HepG2 (cell line): ENCODE measurements around the gene ZNF184. TPM values are rescaled to one million over a fixed set of nuclear protein-coding genes. Genes with fewer than 3 reads are reported as not detected.

ENCODE experiments used
- HMG20B ChIP-seq: conservative IDR thresholded peaks from 2 replicates; pipeline ENCODE4 v1.6.1; 2016; ENCODE audit warnings: missing genetic modification reagents, missing compliant biosample characterization
- JUN ChIP-seq: sonication (generic); formaldehyde crosslinking; IDR thresholded peaks from 2 replicates; pipeline ENCODE4 v1.4.0; 2020; ENCODE audit warnings: mild to moderate bottlenecking, missing genetic modification reagents
- KAT7 ChIP-seq: IDR thresholded peaks from 2 replicates; pipeline ENCODE4 v1.6.1; 2018; ENCODE audit warnings: borderline replicate concordance, missing compliant biosample characterization
- MIER2 ChIP-seq: IDR thresholded peaks from 2 replicates; pipeline ENCODE4 v1.6.1; 2016; ENCODE audit warnings: missing biosample characterization, missing genetic modification reagents
- PCBP1 ChIP-seq: fragments of 200-400 bp; formaldehyde crosslinking; IDR thresholded peaks from 2 replicates; pipeline ENCODE4 v1.6.1; 2017; ENCODE audit warnings: mild to moderate bottlenecking, low read depth, low read length, borderline replicate concordance
- POLR2AphosphoS2 ChIP-seq: IDR thresholded peaks from 2 replicates; pipeline ENCODE4 v1.6.1; 2011; ENCODE audit warnings: low read depth, low read length, improper control_type of control experiment
- RORA ChIP-seq: sonication (generic); formaldehyde crosslinking; IDR thresholded peaks from 2 replicates; pipeline ENCODE4 v1.5.0; 2020; ENCODE audit warnings: mild to moderate bottlenecking, missing genetic modification reagents, moderate library complexity
- TBL1XR1 ChIP-seq: fragments of 150-350 bp; IDR thresholded peaks from 2 replicates; pipeline ENCODE4 v1.6.1; 2014; ENCODE audit warnings: borderline replicate concordance, low read length; ENCODE audit not compliant: partially characterized antibody
- ZBTB46 ChIP-seq: sonication (generic); formaldehyde crosslinking; IDR thresholded peaks from 2 replicates; pipeline ENCODE4 v1.4.0; 2020; ENCODE audit warnings: mild to moderate bottlenecking, missing genetic modification reagents, borderline replicate concordance
- ZBTB49 ChIP-seq: sonication (generic); formaldehyde crosslinking; IDR thresholded peaks from 2 replicates; pipeline ENCODE4 v1.4.0; 2020; ENCODE audit warnings: missing genetic modification reagents, borderline replicate concordance
- ZNF10 ChIP-seq: sonication (generic); formaldehyde crosslinking; IDR thresholded peaks from 2 replicates; pipeline ENCODE4 v1.4.0; 2020; ENCODE audit warnings: mild to moderate bottlenecking, low read depth, missing genetic modification reagents, borderline replicate concordance
- ZNF230 ChIP-seq: sonication (generic); formaldehyde crosslinking; IDR thresholded peaks from 2 replicates; pipeline ENCODE4 v1.4.0; 2020; ENCODE audit warnings: mild to moderate bottlenecking, missing genetic modification reagents
- ZNF296 ChIP-seq: sonication (generic); formaldehyde crosslinking; conservative IDR thresholded peaks from 2 replicates; pipeline ENCODE4 v1.5.0; 2020; ENCODE audit warnings: mild to moderate bottlenecking, missing genetic modification reagents
- ZNF329 ChIP-seq: sonication (generic); formaldehyde crosslinking; IDR thresholded peaks from 2 replicates; pipeline ENCODE4 v1.9.0; 2021; ENCODE audit warnings: low read depth, mild to moderate bottlenecking, missing genetic modification reagents
- ZNF496 ChIP-seq: sonication (generic); formaldehyde crosslinking; IDR thresholded peaks from 2 replicates; pipeline ENCODE4 v1.8.1; 2023; ENCODE audit warnings: mild to moderate bottlenecking, moderate library complexity, missing genetic modification reagents; ENCODE audit not compliant: insufficient replicate concordance
- ZNF512B ChIP-seq: sonication (generic); formaldehyde crosslinking; IDR thresholded peaks from 2 replicates; pipeline ENCODE4 v1.5.1; 2020; ENCODE audit warnings: missing genetic modification reagents, mild to moderate bottlenecking, borderline replicate concordance
- ZNF615 ChIP-seq: sonication (generic); formaldehyde crosslinking; IDR thresholded peaks from 2 replicates; pipeline ENCODE4 v1.5.0; 2020; ENCODE audit warnings: mild to moderate bottlenecking, missing genetic modification reagents, borderline replicate concordance
- ZNF674 ChIP-seq: sonication (generic); formaldehyde crosslinking; IDR thresholded peaks from 2 replicates; pipeline ENCODE4 v1.5.0; 2020; ENCODE audit warnings: low read depth, mild to moderate bottlenecking, missing genetic modification reagents
- ZNF776 ChIP-seq: sonication (generic); formaldehyde crosslinking; IDR thresholded peaks from 2 replicates; pipeline ENCODE4 v1.4.0; 2020; ENCODE audit warnings: mild to moderate bottlenecking, missing genetic modification reagents
- ZNF781 ChIP-seq: sonication (generic); formaldehyde crosslinking; IDR thresholded peaks from 2 replicates; pipeline ENCODE4 v1.5.1; 2020; ENCODE audit warnings: borderline replicate concordance, mild to moderate bottlenecking, missing genetic modification reagents; ENCODE audit errors: not compliant biosample characterization
- polyA plus RNA-seq, 8 experiments: library from polyadenylated mRNA; depleted of rRNA in 3 of 8; stranded (reverse) in 7 of 8; unstranded in 1 of 8; fragments of >200 nt; fragmentation: Illumina TruSeq in 4 of 8; extraction: Trizol in 4 of 8; gene quantifications; 2 replicates each; pipeline versions ENCODE4 v1.2.1 to v1.2.3, GENCODE V29; 2011 to 2016; ENCODE audit warnings: low read depth in 4 of 8, missing spikeins in 1 of 8, mixed read lengths in 1 of 8; ENCODE audit not compliant: insufficient read depth in 1 of 8
- total RNA-seq, 5 experiments: library from RNA; depleted of rRNA; stranded (reverse); fragments of >200 nt; fragmentation: Illumina TruSeq; extraction: Trizol; gene quantifications; 2 replicates each; pipeline ENCODE4 v1.2.3, GENCODE V29; 2016; ENCODE audit warnings: low read depth in 1 of 5
- TF ChIP-seq, protein P1 (sequence below): IDR thresholded peaks from 2 replicates; pipeline ENCODE4 v1.6.1; 2016; ENCODE audit warnings: missing genetic modification reagents, missing compliant biosample characterization

ZNF184 gene
- total and polyA plus RNA-seq, 2 of the 13 experiments (the other 11 are each of a cell fraction or from before 2014, with no cell fraction given), result 2.1 to 10.1 TPM

GRCh38 chr6:27502508-27503435 lies 29.9 kb upstream of the ZNF184 start (continued):
- TF ChIP-seq ZNF296 (no peak), ZNF776 (CRISPR knock-in tag) (no peak), MIER2 (no peak), KAT7 (CRISPR knock-in tag) (0 out of 2 replicates have a peak, but pooled peaks have one; percentile 39), TBL1XR1 (no peak), ZNF230 (peak; percentile 49; the same call in 1 of the 2 replicates), ZNF329 (no peak), HMG20B (no peak), ZNF10 (CRISPR knock-in tag) (no peak), RORA (no peak), ZBTB49 (CRISPR knock-in tag) (no peak), POLR2AphosphoS2 (no peak), ZNF496 (CRISPR knock-in tag) (no peak), ZNF781 (CRISPR knock-in tag) (peak; percentile 28), ZNF674 (no peak), JUN (no peak), ZBTB46 (CRISPR knock-in tag) (no peak), ZNF512B (CRISPR knock-in tag) (peak; percentile 70; the same call in 1 of the 2 replicates), ZNF615 (CRISPR knock-in tag) (no peak), PCBP1 (no peak)
- TF ChIP-seq, protein P1, sequence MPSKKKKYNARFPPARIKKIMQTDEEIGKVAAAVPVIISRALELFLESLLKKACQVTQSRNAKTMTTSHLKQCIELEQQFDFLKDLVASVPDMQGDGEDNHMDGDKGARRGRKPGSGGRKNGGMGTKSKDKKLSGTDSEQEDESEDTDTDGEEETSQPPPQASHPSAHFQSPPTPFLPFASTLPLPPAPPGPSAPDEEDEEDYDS (CRISPR knock-in tag), result peak; percentile 48; the same call in 1 of the 2 replicates
